T-helper 17 cell (primary cell): ENCODE results near the gene LSS. TPM values are rescaled to one million over a fixed set of nuclear protein-coding genes. Genes with fewer than 3 reads are reported as not detected.
"Not testable (repeated sequence)": the region's sequence is repeated elsewhere in the genome, so short reads cannot be mapped to it uniquely, and the experiment has no call there.

Experiments
- ATAC-seq: fragments of 150-1000 bp; cut with Tn5 transposase; 2 replicates; pipeline ENCODE4 v1.10.0; 2021; ENCODE audit warnings: mild to moderate bottlenecking, moderate library complexity
- DNase-seq, 3 donors: peaks; one replicate each; pipeline versions ENCODE4 v3.0.0 to v3.0.0-alpha.2; 2020 to 2021
- H3K9me3 ChIP-seq: one replicate; pipeline ENCODE4 v1.7.0; 2013; ENCODE audit warnings: low read length, mild to moderate bottlenecking; ENCODE audit not compliant: control insufficient read depth, poor library complexity, severe bottlenecking
- H3K27ac Mint-ChIP-seq: one replicate; pipeline ENCODE4 v1.8.0; 2022; ENCODE audit warnings: mild to moderate bottlenecking, moderate library complexity, mixed read lengths
- H3K27me3 Mint-ChIP-seq: one replicate; pipeline ENCODE4 v1.8.0; 2022; ENCODE audit warnings: mixed read lengths
- H3K36me3 Mint-ChIP-seq: one replicate; pipeline ENCODE4 v1.8.0; 2022; ENCODE audit warnings: low read depth, mixed read lengths
- H3K4me1 Mint-ChIP-seq: one replicate; pipeline ENCODE4 v1.8.0; 2022; ENCODE audit warnings: mild to moderate bottlenecking, mixed read lengths
- H3K4me3 Mint-ChIP-seq: one replicate; pipeline ENCODE4 v1.8.0; 2022; ENCODE audit warnings: mild to moderate bottlenecking, moderate library complexity, mixed read lengths
- total RNA-seq, 4 donors: library from RNA in 2 of 4; stranded (reverse) in 2 of 4; gene quantifications; one replicate each; pipeline ENCODE4 v1.2.3 and lab custom pipeline; 2022 to 2026

The LSS gene
- total RNA-seq, 2 donors from 2014 or later: 31.1 to 36.8 TPM

- Mint-ChIP-seq H3K36me3 (no peaks in the 10 kb centered on the region), H3K4me3 (no peak overlapping the region), H3K27me3 (no peaks in the 10 kb centered on the region), H3K4me1 (peaks cover 7% of the 10 kb centered on the region), H3K27ac (no peak overlapping the region)
- no peaks in the 10 kb centered on the region for H3K9me3 ChIP-seq
- no peak for DNase-seq
- ATAC-seq: no peak
Observed at GRCh38 chr21:46148106-46148505, 80.5 kb downstream of the LSS start.

DNA sequence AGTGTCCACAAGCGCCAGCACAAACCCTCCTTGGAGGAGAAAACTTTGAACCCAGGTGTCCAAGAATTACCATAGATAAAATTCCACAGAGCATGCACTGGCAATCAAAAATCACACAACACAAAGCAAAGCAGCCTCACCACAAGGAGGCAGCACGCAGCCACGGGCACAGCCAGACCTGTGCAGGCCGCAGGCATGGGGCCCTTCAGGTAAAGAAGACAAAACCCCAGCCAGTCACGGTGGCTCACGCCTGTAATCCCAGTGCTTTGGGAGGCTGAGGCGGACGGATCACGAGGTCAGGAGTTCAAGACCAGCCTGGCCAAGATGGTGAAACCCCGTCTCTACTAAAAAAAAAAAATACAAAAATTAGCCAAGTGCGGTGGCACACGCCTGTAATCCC is 81.1 kb downstream of the LSS start:
- H3K36me3 Mint-ChIP-seq, H3K27ac Mint-ChIP-seq, H3K4me1 Mint-ChIP-seq, H3K4me3 Mint-ChIP-seq, H3K27me3 Mint-ChIP-seq, H3K9me3 ChIP-seq: not testable (repeated sequence)
- ATAC-seq (peak; percentile 38), DNase-seq (peak; percentile 11 to 42 (median 12))

GRCh38 chr21:46146856-46147255 is 81.7 kb downstream of the LSS start:
- ATAC-seq (no peak), DNase-seq (peak in 2 of 3 donors; percentile 4 to 6)
- Mint-ChIP-seq H3K36me3 (no peaks in the 10 kb centered on the region), H3K27me3 (no peaks in the 10 kb centered on the region), H3K4me1 (peaks cover 7% of the 10 kb centered on the region), H3K4me3 (no peak overlapping the region), H3K27ac (no peak overlapping the region)
- no peaks in the 10 kb centered on the region for H3K9me3 ChIP-seq

DNA sequence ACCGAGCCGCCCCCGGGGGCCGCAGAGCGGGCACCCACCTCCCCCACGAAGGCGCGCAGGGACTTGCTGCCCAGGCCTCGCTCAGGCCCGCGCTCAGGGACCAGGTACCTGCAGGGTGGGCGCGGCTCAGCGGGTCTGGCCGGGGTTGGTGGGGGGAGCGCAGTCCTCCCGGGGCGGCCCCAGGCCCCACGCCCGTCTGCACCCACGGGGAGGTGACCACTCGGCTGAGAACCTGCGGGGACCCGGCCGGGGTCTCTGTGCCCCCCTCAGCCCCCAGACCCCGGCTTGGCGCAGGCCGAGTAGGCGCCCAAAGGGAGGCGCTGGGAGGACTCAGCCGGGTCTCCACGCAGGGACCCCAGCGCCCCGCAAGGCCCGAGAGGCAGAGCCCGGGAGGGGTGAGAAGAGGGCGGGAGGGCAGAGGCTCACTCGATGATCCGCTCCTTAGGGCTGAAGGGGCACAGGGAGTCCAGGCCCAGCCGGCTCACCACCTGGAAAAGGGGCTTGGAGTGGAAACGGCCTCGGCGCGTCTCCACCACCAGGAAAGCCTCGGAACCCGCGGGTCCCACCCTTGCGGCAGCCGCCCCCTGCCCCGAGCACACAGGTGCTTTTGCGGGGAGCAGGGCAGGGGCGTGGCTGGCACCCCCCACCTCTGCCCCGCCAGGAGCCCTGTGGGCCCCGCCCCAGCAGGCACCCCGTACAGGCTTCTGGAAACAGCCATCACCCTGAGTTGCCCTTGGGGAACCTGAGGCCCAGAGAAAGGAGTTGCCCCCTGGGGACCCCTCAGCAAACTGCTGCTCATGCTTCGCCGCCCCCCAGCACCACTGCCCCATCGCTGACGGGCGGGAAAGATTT is 82.5 kb downstream of the LSS start:
- no peak overlapping the region for H3K4me3 Mint-ChIP-seq
- H3K27me3 Mint-ChIP-seq: no peaks in the 10 kb centered on the region
- peaks cover 7% of the 10 kb centered on the region for H3K4me1 Mint-ChIP-seq
- no peaks in the 10 kb centered on the region for H3K36me3 Mint-ChIP-seq
- ATAC-seq (no peak), DNase-seq (peak in 1 of 3 donors; percentile 6)
- no peak overlapping the region for H3K27ac Mint-ChIP-seq
- no peaks in the 10 kb centered on the region for H3K9me3 ChIP-seq

- Mint-ChIP-seq H3K27ac (no peak overlapping the region), H3K36me3 (no peaks in the 10 kb centered on the region), H3K4me1 (peaks cover 7% of the 10 kb centered on the region), H3K4me3 (no peak overlapping the region), H3K27me3 (no peaks in the 10 kb centered on the region)
- ATAC-seq: no peak
- H3K9me3 ChIP-seq: no peaks in the 10 kb centered on the region
- DNase-seq: no peak
Observed at GRCh38 chr21:46145159-46145839, 83.3 kb downstream of the LSS start.

DNA sequence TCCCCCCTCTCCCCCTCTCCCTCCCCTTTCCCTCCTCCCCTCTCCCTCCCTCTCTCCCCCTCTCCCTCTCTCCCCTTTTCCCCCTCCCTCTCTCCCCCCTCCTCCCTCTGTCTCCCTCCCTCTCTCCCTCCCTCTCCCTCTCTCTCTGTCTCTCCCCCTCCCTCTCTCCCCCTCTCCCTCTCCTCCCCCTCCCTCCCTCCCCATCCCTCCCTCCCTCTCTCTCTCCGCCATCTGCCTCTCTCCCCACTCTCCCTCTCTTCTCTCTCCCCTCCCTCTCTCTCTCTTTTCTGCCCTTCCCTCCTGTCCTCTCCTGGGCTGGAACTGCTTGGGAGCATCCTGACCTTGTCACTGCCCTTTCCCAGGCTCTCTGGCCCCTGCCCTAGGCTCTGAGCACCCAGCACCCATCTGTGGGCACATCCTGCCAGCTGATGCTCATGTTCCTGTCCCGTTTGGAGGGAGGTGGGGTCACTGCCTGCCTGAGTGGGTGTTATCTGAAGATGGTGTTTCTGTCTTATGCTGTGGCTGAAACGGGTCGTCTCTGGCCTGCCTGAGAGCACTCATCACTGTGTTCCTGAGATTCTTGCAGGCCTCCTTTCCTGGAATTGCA is 84.0 kb downstream of the LSS start:
- Mint-ChIP-seq H3K27ac (peak overlapping the region; percentile 94), H3K36me3 (no peaks in the 10 kb centered on the region), H3K27me3 (no peaks in the 10 kb centered on the region), H3K4me3 (peak overlapping the region; percentile 89), H3K4me1 (peaks cover 7% of the 10 kb centered on the region)
- DNase-seq: no peak
- no peak for ATAC-seq
- no peaks in the 10 kb centered on the region for H3K9me3 ChIP-seq

DNA sequence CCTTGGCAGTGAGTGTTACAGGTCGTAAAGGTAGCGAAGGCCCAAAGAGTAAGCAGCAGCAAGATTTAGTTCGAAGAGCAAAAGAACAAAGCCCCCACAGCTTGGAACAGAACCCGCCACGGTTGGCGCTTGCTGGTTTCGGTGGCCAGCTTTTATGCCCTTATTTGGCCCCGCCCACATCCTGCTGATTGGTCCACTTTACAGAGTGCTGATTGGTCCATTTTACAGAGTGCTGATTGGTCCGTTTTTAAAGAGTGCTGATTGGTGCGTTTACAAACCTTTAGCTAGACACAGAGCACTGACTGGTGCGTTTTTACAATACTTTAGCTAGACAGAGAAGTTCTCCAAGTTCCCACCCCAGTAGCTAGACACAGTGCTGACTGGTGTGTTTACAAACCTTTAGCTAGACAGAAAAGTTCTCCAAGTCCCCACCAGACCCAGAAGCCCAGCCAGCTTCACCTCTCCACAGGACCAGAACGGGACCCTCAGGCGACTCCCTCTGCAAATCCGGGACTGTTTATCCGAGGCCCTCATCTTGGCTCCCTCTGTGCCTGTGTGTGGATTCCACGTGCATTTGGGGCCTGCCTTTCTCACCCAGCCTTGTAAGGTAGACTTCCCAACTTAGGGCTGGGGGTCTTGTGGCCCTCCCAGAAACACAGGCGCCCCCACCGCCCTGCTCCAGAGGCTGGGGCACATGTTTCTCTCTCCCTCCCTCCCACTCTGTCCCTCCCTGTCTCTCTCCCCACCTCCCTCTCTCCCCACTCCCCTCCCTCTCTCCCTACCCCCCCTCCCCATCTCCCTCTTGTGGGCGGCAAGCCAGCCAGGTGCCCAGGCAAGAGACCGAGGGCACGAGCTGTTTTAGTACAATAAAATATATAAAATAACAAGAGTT is 85.7 kb downstream of the LSS start:
- H3K27me3 Mint-ChIP-seq: peaks cover 2% of the 10 kb centered on the region
- no peak overlapping the region for H3K4me3 Mint-ChIP-seq
- no peaks in the 10 kb centered on the region for H3K36me3 Mint-ChIP-seq
- ATAC-seq (no peak), DNase-seq (no peak)
- no peaks in the 10 kb centered on the region for H3K9me3 ChIP-seq
- H3K4me1 Mint-ChIP-seq: peaks cover 7% of the 10 kb centered on the region
- H3K27ac Mint-ChIP-seq: peak overlapping the region; percentile 94

DNA sequence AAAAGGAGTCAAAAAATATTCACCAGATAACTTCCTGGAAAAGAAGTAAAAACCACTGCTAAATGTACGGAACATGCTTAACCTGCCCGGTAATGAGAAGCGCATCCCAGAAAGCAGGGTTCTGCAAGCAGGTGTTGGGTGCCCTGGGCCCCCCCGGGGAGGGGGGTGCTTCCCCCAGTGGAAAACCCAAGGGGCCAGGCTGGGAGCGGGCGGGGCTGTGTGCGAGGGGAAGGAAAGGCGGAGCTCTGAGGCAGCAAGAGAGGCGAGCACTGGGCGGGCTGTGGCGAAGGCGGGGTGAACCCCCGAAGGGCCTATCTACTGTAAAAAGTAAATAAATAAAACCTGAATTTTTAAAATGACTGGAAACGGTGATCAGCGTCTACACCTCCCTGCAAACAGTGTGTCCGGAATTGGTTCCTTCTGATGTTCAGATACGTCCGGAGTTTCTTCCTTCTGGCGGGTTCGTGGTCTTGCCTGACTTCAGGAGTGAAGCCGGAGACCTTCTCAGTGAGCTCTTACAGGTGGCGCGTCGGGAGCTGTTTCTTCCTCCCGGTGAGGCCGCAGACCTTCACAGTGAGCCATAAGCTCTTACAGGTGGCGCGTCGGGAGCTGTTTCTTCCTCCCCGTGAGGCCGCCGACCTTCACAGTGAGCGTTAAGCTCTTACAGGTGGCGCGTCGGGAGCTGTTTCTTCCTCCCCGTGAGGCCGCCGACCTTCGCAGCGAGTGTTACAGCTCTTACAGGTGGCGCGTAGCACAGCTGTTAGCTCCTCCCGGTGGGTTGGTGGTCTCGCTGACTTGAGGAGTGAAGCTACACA is 86.6 kb downstream of the LSS start:
- no peak for ATAC-seq
- H3K4me3 Mint-ChIP-seq: no peak overlapping the region

DNA sequence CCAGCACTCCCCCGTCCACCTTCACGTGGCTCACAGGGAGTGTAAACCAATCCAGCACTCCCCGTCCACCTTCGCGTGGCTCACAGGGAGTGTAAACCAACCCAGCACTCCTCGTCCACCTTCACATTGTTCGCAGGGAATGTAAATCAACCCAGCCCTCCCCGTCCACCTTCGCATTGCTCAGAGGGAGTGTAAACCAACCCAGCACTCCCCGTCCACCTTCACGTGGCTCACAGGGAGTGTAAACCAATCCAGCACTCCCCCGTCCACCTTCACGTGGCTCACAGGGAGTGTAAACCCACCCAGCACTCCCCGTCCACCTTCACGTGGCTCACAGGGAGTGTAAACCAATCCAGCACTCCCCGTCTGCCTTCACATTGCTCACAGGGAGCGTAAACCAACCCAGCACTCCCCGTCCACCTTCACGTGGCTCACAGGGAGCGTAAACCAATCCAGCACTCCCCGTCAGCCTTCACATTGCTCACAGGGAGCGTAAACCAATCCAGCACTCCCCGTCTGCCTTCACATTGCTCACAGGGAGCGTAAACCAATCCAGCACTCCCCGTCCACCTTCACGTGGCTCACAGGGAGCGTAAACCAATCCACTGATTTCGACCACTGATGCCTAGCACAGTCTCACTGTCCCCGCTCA is 88.1 kb downstream of the LSS start:
- not testable (repeated sequence) for DNase-seq, H3K9me3 ChIP-seq, H3K4me3 Mint-ChIP-seq, H3K36me3 Mint-ChIP-seq, ATAC-seq, H3K27ac Mint-ChIP-seq, H3K4me1 Mint-ChIP-seq
- H3K27me3 Mint-ChIP-seq: peaks cover 12% of the 10 kb centered on the region

More for the DNA sequence above, 86.6 kb downstream of the LSS start:
- peaks cover 4% of the 10 kb centered on the region for H3K27me3 Mint-ChIP-seq
- no peaks in the 10 kb centered on the region for H3K9me3 ChIP-seq
- H3K27ac Mint-ChIP-seq: no peak overlapping the region
- H3K36me3 Mint-ChIP-seq: no peaks in the 10 kb centered on the region
- no peak for DNase-seq
- peaks cover 7% of the 10 kb centered on the region for H3K4me1 Mint-ChIP-seq

DNA sequence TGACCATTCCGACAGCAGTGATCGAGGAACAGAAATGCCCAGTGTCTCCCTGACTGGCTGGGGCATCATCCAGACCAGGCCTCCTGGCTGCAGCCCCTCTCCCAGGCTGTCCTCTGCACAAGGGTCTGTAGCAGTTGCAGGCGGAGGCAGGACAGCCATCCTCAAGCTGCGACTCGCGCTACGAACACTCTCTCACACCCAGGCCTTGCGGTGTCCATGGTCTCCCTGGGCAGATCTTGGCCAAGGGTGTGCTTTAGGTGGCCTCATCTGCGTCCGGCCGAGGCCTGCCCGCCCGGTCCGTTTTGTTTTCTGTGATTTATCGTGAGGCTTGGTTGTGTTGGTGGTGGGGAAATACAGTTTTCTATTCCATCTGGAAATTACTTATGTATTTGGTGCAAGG is 88.9 kb downstream of the LSS start:
- H3K4me1 Mint-ChIP-seq: peaks cover 6% of the 10 kb centered on the region
- ATAC-seq (no peak), DNase-seq (no peak)
- H3K36me3 Mint-ChIP-seq: no peaks in the 10 kb centered on the region
- H3K9me3 ChIP-seq: no peaks in the 10 kb centered on the region
- peaks cover 17% of the 10 kb centered on the region for H3K27me3 Mint-ChIP-seq
- H3K27ac Mint-ChIP-seq: no peak overlapping the region
- no peak overlapping the region for H3K4me3 Mint-ChIP-seq

DNA sequence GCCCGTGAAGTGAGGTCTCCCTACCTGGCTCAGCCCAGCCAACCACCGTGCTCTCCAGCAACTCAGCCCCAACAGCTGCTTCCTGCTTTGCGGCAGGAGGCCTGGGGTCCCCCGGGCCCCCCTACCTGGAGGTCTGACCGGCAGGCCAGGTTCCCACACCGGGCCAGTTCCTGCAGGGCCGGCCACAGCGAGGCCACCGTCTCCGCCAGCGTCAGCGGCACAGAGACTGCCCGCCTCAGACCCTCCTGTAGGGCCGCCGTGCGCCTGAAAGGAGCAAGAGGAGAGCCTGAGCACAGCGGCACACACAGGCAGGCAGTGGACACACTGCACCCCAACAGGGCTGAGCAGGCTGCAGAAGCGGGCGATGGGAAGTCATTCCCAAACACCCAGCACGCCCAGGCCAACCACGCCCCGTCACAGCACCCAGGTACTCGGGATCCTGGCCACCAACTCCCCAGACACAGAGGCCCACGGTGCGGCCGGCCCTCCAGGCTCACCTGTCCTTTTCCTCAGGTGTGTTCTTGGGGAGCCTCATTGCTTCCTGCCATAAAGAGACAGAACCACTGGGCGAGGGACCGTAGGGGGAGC is 90.1 kb downstream of the LSS start:
- ATAC-seq: no peak
- H3K27me3 Mint-ChIP-seq: peaks cover 17% of the 10 kb centered on the region
- no peaks in the 10 kb centered on the region for H3K9me3 ChIP-seq
- H3K4me3 Mint-ChIP-seq: no peak overlapping the region
- H3K4me1 Mint-ChIP-seq: no peaks in the 10 kb centered on the region
- DNase-seq: no peak
- H3K36me3 Mint-ChIP-seq: no peaks in the 10 kb centered on the region
- H3K27ac Mint-ChIP-seq: no peak overlapping the region
